Esophagus mucosa (tissue), 1 donor: Measurements from ENCODE around the gene POLG. TPM values are rescaled to one million over a fixed set of nuclear protein-coding genes. Genes with fewer than 3 reads are reported as not detected.

Source experiments
- ATAC-seq: fragments of 200-7000 bp; cut with Tn5 transposase; one replicate; pipeline ENCODE4 v1.9.1; 2020
- total RNA-seq: library from RNA; stranded (reverse); gene quantifications from one replicate; pipeline ENCODE4 v1.2.4, GENCODE V29; 2023
- donor health status: DM: yes; HTN: yes; CAD: no.

POLG gene
- total RNA-seq, 1 donor from 2014 or later = 34.6 TPM

GRCh38 chr15:89326316-89326715 is 8.3 kb downstream of the POLG start:
- no peak for ATAC-seq

GRCh38 chr15:89325039-89325803 is 9.4 kb downstream of the POLG start:
- ATAC-seq = no peak

DNA sequence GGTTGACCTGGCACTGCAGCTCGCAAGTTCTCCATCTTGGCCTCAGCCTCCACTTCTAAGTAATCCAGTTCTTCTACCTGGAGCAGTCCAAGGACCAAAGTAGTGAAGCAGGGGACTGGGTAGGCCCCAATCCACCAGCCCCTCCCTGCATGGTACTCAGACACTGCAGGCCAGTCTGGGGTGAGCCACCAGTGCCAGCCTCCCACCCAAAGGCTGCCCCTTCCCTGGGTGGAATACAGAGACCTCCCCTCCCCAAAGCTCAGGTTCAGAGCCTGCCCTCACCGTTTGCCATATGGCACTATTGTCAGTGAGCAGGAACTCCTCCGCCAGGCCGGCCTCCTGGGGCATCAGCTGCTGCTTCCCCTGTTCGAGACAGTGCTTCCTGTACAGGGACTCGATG is 10.8 kb downstream of the POLG start:
- no peak for ATAC-seq

DNA sequence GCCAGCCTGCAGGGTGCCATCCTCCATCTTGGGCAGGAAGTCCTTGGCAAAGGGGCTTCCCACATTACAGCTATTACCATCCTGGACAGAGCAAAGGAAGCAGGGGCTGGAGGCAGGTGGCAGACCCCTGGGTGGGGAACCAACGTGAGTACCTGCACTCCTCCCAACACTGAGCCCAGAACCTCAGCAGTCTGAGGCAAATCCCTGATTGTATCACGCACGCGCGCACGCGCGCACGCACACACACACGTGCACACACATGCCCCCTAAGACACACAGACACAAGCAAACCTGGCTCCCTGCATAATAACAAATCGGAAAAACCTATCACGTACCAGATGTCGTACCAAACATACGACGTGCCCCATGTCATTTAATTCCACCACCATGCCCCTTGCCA is 11.8 kb downstream of the POLG start:
- ATAC-seq = no peak

DNA sequence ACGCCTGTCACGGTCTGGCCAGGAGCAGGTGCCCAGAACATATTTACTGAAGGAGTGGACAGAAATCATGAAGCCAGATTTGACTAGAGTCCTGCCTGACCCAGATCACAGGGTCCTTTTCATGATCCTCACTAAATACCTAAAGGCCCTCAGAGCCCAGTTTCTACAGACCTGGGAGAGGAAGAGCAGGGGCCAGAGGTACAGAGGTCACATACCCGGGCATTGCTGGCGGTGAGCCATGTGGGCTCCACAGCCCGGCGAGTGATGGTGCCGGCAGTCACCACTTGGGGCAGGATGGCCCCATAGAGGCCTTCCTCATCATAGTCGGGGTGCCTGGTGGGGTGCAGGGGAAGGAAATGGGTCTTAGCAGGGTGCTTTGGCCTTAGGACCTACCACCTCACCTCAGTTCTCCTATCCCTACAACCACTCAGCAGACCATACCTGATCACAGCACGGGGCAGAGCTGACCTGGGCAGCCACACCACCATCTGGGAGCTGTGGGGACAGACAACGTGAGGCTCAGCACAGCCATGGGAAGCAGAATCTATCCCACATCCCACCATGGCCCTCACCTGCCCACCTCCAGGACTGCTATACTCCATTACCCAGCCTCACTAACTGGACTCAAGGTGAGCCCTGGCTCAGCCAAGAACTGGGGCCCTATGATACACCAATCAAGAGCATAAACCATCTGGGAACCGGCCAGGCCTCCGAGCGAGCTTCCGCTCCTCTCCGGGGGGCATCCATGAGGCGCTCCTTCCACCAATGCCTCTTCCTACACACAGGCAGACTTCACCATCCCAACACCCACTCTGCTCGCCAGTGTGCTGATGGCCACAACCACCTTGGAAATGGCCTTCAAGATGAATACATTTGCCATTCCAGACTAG is 12.9 kb downstream of the POLG start:
- no peak for ATAC-seq

DNA sequence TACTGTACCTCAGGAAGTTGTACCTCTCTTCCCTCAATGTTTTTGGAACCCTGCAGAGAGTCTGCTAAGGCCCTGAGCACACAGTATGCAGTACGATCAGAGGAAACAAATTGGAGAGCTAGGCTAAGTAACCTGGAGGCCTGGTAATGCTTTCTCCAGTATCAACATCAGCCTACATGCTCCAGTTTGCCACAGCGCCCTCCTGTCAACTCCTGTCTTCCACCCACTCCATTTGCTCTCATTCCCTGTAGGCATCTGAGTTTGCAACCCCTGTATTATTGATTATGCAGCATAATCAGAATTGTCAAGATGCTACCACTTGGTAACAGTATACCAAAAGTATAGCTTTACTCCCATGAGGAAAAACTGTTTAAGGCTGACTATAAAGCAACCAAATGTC is 14.4 kb downstream of the POLG start:
- ATAC-seq = no peak

- no peak for ATAC-seq
These were observed 14.9 kb downstream of the POLG start for GRCh38 chr15:89319678-89320077.

DNA sequence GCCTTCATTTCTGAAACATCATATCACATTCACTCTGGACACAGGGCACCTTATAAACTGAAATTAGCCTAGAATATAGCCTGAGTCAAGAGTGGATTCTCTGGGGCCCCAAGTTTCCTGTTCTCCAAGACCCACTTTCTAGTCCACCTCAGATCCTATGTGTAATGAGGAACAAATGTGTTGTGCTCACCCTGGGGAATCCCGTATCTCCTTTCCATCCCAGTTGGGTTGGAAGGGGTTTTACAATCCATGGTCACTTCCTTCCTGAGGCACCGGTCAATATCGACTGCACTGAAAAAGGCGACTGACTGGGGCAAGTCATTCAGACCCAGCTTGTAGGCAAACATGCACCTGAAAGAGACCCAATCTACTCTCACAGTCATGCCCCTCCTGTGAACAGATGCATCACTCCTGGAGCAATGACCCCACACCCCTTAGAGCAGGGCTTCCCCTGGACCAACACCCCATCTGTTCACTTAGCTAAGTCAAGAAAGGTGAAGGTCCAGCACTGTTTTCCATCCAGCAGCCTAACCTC is 17.4 kb downstream of the POLG start:
- ATAC-seq = no peak

GRCh38 chr15:89316504-89316903 is 18.1 kb downstream of the POLG start:
- ATAC-seq = no peak

DNA sequence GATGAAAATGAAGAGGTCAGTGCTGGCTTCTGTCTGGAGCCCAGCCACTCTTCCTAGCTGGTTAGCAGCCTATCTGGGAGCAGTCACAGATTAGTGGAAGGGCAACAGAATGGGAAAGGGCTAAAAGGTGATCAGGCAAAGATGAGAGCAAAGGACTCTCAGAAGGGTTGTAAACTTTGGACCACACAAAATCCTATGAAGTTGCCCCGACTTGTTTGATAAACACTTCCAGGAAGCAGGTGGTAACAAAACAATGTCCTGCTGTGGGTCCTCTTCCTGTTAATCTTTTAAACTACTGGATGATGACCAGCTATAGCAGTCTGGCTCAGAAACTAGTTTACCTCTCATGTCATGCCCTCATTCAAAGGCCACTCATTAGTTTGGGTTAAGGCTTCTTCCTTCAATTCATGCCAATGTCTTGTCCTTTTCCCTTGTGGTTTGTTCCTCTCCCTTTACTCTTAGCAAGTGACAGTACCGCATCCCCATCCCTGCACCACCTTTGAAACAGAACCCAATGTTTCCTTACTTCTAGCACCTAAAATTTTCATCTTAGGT is 19.2 kb downstream of the POLG start:
- no peak for ATAC-seq

- no peak for ATAC-seq
These were observed 24.6 kb downstream of the POLG start for GRCh38 chr15:89309993-89310392.

DNA sequence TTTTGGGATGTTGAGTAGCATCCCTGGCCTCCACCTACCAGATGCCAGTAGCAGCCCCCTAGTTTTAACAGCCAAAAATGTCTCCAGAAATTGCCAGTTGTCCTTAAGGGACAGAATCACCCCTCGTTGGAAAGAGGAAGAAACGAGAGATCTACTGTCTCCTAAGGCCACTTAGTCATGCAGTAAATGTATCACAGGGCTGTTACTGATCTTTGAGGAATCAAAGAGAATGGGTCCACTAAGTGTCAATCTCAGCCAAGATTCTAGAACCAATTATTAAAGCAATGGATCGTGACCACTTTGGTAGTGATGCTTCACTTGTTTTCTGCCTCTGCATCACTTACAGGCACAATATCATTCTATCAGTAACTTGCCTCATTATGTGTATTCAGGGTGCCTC is 26.4 kb downstream of the POLG start:
- no peak for ATAC-seq

GRCh38 chr15:89307791-89308190 is 26.8 kb downstream of the POLG start:
- ATAC-seq = peak; percentile 37

GRCh38 chr15:89307046-89307587 is 27.5 kb downstream of the POLG start:
- peak; percentile 55 for ATAC-seq

DNA sequence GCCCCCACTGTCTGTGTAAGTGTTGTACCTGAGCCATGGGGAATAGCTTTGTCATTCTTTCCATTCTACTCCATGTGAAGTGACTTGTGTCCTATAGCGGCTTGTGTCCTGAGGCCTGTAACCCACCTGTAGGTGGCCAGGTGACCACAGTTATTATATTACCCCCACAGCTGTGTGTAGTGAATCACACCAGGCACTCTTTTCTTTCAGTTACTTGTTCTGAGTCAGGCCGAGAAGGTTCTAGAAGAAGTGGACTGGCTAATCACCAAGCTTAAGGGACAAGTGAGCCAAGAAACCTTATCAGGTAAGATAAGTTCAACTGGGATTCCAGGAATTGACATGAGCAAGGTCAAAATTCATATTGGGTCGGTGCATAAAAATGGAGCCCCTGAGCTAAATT is 29.2 kb downstream of the POLG start:
- no peak for ATAC-seq

DNA sequence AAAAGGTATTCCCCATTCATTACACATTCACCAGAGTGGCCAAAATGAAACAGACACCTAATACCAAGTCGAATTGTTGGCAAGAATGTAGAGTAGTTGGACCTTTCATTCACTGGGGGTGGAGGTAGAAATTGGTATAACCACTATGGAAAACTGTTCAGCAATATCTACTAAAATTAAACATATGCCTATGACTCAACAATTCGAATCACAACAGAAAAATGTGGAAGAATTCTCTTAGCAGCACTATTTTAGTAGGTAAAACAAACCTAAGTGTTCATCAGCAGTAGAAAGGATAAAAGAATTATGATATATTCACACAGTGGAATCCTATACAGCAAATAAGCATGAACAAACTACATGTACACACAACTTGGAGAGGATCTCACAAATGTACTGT is 30.6 kb downstream of the POLG start:
- ATAC-seq = no peak

- ATAC-seq = no peak
These were observed 33.1 kb downstream of the POLG start for GRCh38 chr15:89301304-89302089.

- ATAC-seq = no peak
These were observed 34.7 kb downstream of the POLG start for GRCh38 chr15:89299896-89300295.

DNA sequence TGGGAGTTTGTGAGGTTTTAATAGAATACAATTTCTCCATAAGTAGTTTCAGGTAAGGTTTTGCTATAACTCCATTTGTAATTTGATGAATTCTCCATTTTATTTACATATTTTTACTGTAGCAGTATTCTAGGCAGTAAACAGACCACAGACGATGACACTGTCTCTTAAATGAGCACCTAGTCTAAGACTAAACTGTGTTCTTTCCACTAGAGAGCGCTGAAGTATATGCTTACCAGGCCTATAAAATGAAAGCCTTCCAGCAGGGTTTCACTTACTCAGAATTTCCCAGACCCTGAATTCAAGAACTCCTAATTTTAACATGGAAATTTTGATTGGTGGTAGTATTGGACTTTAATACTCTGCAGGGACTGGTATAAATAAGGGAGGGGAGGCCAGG is 41.6 kb downstream of the POLG start:
- ATAC-seq = no peak

DNA sequence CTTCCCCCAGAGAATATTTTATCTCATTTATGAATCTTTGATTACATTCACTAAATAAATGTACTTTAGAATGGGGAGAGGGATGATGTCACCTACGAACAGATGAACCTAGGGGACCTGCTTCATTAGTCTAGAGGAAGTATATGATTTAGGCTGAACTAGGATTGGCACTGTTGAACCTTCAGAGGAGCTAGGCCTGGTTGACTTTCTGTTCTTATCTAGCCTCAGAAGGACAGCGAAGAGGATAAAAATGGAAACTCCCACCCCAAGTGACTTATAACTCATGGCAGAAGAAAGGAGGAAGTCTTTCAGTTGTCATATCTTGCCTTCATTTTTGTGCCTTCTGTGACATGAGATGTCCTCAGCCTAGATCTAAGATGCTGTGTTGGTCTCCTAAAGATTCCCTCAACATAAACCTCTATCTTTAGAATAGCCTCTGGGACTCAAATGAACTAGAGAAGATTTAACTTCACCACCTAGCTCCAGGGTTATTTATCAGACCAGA is 42.6 kb downstream of the POLG start:
- no peak for ATAC-seq

DNA sequence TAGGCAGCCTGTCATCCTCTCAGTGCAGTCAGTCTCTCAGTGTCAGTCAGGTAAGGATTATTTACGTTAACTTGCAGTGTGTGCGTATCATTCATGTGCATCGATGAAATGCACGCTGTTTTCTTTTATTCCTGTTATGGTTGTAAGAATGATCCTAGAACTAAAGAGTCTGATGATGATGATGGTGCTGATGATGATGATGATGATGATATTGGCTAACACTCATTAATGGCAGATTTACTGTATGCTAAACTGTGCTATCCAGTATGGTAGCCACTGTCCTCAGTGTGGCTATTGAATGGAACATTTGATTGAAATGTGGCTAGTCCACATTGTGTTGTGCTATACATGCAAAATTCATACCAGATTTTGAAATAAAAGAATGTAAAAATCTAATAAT is 51.4 kb downstream of the POLG start:
- ATAC-seq = no peak

- ATAC-seq = no peak
These were observed 52.0 kb downstream of the POLG start for GRCh38 chr15:89282631-89283030.
